HepG2 (cell line): ENCODE measurements around the gene ADAMTS4. TPM values are rescaled to one million over a fixed set of nuclear protein-coding genes. Genes with fewer than 3 reads are reported as not detected.

Experiments used
- ATF7-NPFF ChIP-seq: sonication (generic); formaldehyde crosslinking; IDR thresholded peaks from 2 replicates; pipeline ENCODE4 v1.8.1; 2023; ENCODE audit warnings: mild to moderate bottlenecking, low read depth, missing genetic modification reagents, moderate library complexity
- FOXA1 ChIP-seq, 2 experiments: fragments of 450-650 bp in 1 of 2; sonication (generic) in 1 of 2; formaldehyde crosslinking in 1 of 2; IDR thresholded peaks; 2 replicates each; pipeline versions ENCODE4 v1.4.0 to v1.6.1; 2016 to 2020; ENCODE audit warnings: missing genetic modification reagents in 1 of 2
- GABPB1 ChIP-seq: IDR thresholded peaks from 2 replicates; pipeline ENCODE4 v1.6.1; 2016; ENCODE audit warnings: mild to moderate bottlenecking, missing genetic modification reagents, moderate library complexity, missing compliant biosample characterization
- NFE2 ChIP-seq: sonication (generic); formaldehyde crosslinking; IDR thresholded peaks from 2 replicates; pipeline ENCODE4 v1.4.0; 2020; ENCODE audit warnings: missing genetic modification reagents
- NFE2L1 ChIP-seq: sonication (generic); formaldehyde crosslinking; IDR thresholded peaks from 2 replicates; pipeline ENCODE4 v1.4.0; 2020; ENCODE audit warnings: missing genetic modification reagents, mild to moderate bottlenecking, borderline replicate concordance
- TAF1 ChIP-seq: sonication (generic); formaldehyde crosslinking; IDR thresholded peaks from 2 replicates; pipeline ENCODE4 v1.4.0; 2020; ENCODE audit warnings: missing genetic modification reagents
- TBP ChIP-seq: sonication (generic); formaldehyde crosslinking; IDR thresholded peaks from 2 replicates; pipeline ENCODE4 v1.5.0; 2020; ENCODE audit warnings: missing genetic modification reagents
- U2AF2 ChIP-seq: fragments of 200-400 bp; formaldehyde crosslinking; IDR thresholded peaks from 2 replicates; pipeline ENCODE4 v1.6.1; 2017; ENCODE audit warnings: low read depth, mild to moderate bottlenecking, low read length
- ZFP36L1 ChIP-seq: sonication (generic); formaldehyde crosslinking; IDR thresholded peaks from 2 replicates; pipeline ENCODE4 v1.8.0; 2022; ENCODE audit warnings: mild to moderate bottlenecking, missing genetic modification reagents, moderate library complexity
- ZNF430 ChIP-seq: sonication (generic); formaldehyde crosslinking; IDR thresholded peaks from 2 replicates; pipeline ENCODE4 v1.9.0; 2021; ENCODE audit warnings: mild to moderate bottlenecking, missing genetic modification reagents
- ZNF644 ChIP-seq: IDR thresholded peaks from 2 replicates; pipeline ENCODE4 v1.6.1; 2016; ENCODE audit warnings: low read depth
- polyA plus RNA-seq, 8 experiments: library from polyadenylated mRNA; depleted of rRNA in 3 of 8; stranded (reverse) in 7 of 8; unstranded in 1 of 8; fragments of >200 nt; fragmentation: Illumina TruSeq in 4 of 8; extraction: Trizol in 4 of 8; gene quantifications; 2 replicates each; pipeline versions ENCODE4 v1.2.1 to v1.2.3, GENCODE V29; 2011 to 2016; ENCODE audit warnings: low read depth in 4 of 8, missing spikeins in 1 of 8, mixed read lengths in 1 of 8; ENCODE audit not compliant: insufficient read depth in 1 of 8
- total RNA-seq, 5 experiments: library from RNA; depleted of rRNA; stranded (reverse); fragments of >200 nt; fragmentation: Illumina TruSeq; extraction: Trizol; gene quantifications; 2 replicates each; pipeline ENCODE4 v1.2.3, GENCODE V29; 2016; ENCODE audit warnings: low read depth in 1 of 5
- TF ChIP-seq, protein P1 (sequence below): IDR thresholded peaks from 2 replicates; pipeline ENCODE4 v1.6.1; 2016; ENCODE audit warnings: control low read depth
- TF ChIP-seq, protein P2 (sequence below): sonication (generic); formaldehyde crosslinking; IDR thresholded peaks from 2 replicates; pipeline ENCODE4 v1.8.0; 2022; ENCODE audit warnings: missing genetic modification reagents, mild to moderate bottlenecking, inconsistent platforms, borderline replicate concordance
- TF ChIP-seq, protein P3 (sequence below): sonication (generic); formaldehyde crosslinking; IDR thresholded peaks from 2 replicates; pipeline ENCODE4 v1.8.0; 2022; ENCODE audit warnings: mild to moderate bottlenecking, missing genetic modification reagents; ENCODE audit not compliant: insufficient replicate concordance
- TF ChIP-seq, protein P4 (sequence below): sonication (generic); formaldehyde crosslinking; IDR thresholded peaks from 2 replicates; pipeline ENCODE4 v1.5.0; 2020; ENCODE audit warnings: missing genetic modification reagents
- TF ChIP-seq, protein P5 (sequence below): sonication (generic); formaldehyde crosslinking; conservative IDR thresholded peaks from 2 replicates; pipeline ENCODE4 v1.4.0; 2020; ENCODE audit warnings: mild to moderate bottlenecking, missing genetic modification reagents, moderate library complexity
- TF ChIP-seq, protein P6 (sequence below): sonication (generic); formaldehyde crosslinking; IDR thresholded peaks from 2 replicates; pipeline ENCODE4 v1.5.0; 2020; ENCODE audit warnings: mild to moderate bottlenecking, missing genetic modification reagents, borderline replicate concordance

The ADAMTS4 gene
- total and polyA plus RNA-seq, 2 of the 13 experiments (the other 11 are each of a cell fraction or from before 2014, with no cell fraction given), result 0.51 to 1.7 TPM

DNA sequence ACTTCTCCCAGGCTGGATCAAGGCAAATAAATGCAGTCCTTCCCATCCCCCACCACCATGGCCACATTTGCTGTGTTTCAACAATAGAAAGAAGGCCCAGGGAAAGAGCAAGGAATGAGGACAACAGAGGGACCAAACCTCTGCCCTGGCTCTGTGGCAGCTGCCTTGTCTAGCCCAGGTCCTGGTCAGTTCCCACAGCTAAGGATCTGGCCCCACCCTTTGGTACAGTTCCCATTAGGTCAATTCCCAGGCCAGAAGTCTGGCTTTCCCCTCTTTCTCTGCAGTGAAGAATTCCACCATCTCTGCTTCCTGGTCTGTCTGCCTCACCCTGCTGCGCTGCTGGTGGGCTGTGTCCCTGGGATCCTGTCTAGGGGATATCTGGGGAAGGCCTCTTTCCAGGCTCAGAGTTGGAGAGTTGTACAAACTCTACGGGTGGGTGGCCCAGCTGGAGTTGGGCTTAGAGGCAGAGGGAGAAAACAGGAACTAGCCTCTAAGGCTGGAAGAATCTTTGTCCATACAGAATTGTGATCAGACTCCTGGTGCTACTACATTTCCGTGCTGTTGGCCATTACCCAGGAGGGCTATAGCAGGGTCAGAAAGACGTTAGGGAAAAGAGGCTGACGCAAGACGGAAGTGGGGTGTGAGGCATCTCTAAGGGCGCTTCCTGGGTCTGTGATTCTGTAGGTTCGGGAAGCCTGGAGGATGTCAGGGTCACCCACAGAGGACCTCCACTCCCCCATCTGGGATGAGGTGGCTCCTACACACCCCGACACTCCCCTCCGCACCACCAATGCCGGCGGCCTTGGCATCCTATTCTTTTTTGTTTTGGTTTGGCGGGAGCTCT lies 2.4 kb upstream of the ADAMTS4 start (continued):
- TF ChIP-seq, protein P1, sequence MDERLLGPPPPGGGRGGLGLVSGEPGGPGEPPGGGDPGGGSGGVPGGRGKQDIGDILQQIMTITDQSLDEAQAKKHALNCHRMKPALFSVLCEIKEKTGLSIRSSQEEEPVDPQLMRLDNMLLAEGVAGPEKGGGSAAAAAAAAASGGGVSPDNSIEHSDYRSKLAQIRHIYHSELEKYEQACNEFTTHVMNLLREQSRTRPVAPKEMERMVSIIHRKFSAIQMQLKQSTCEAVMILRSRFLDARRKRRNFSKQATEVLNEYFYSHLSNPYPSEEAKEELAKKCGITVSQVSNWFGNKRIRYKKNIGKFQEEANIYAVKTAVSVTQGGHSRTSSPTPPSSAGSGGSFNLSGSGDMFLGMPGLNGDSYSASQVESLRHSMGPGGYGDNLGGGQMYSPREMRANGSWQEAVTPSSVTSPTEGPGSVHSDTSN (CRISPR knock-in tag), result no peak
- no peak for TF ChIP-seq ATF7-NPFF (CRISPR knock-in tag)
- no peak; the same call in 1 of the 2 replicates for TF ChIP-seq TAF1 (CRISPR knock-in tag)
- TF ChIP-seq NFE2L1 (CRISPR knock-in tag), result no peak
- TF ChIP-seq ZFP36L1 (CRISPR knock-in tag), result no peak
- TF ChIP-seq, protein P2, sequence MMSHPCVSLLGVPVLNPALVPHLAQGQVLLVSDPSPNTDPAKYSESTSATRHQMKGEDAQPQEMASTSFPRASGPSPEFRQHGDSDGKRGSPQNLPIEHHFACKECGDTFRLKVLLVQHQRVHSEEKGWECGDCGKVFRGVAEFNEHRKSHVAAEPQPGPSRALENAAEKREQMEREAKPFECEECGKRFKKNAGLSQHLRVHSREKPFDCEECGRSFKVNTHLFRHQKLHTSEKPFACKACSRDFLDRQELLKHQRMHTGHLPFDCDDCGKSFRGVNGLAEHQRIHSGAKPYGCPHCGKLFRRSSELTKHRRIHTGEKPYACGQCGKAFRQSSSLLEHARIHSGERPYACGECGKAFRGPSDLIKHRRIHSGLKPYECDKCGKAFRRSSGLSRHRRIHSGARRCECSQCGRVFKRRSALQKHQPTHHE (CRISPR knock-in tag), result 0 out of 2 replicates have a peak, but pooled peaks have one; percentile 16
- no peak for TF ChIP-seq GABPB1
- peak; percentile 59; the same call in 1 of the 2 replicates for TF ChIP-seq ZNF430 (CRISPR knock-in tag)
- TF ChIP-seq, protein P3, sequence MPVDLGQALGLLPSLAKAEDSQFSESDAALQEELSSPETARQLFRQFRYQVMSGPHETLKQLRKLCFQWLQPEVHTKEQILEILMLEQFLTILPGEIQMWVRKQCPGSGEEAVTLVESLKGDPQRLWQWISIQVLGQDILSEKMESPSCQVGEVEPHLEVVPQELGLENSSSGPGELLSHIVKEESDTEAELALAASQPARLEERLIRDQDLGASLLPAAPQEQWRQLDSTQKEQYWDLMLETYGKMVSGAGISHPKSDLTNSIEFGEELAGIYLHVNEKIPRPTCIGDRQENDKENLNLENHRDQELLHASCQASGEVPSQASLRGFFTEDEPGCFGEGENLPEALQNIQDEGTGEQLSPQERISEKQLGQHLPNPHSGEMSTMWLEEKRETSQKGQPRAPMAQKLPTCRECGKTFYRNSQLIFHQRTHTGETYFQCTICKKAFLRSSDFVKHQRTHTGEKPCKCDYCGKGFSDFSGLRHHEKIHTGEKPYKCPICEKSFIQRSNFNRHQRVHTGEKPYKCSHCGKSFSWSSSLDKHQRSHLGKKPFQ (CRISPR knock-in tag), result no peak
- TF ChIP-seq, protein P4, sequence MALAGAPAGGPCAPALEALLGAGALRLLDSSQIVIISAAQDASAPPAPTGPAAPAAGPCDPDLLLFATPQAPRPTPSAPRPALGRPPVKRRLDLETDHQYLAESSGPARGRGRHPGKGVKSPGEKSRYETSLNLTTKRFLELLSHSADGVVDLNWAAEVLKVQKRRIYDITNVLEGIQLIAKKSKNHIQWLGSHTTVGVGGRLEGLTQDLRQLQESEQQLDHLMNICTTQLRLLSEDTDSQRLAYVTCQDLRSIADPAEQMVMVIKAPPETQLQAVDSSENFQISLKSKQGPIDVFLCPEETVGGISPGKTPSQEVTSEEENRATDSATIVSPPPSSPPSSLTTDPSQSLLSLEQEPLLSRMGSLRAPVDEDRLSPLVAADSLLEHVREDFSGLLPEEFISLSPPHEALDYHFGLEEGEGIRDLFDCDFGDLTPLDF (CRISPR knock-in tag), result no peak
- TF ChIP-seq ZNF644 (CRISPR knock-in tag), result no peak
- TF ChIP-seq, protein P5, sequence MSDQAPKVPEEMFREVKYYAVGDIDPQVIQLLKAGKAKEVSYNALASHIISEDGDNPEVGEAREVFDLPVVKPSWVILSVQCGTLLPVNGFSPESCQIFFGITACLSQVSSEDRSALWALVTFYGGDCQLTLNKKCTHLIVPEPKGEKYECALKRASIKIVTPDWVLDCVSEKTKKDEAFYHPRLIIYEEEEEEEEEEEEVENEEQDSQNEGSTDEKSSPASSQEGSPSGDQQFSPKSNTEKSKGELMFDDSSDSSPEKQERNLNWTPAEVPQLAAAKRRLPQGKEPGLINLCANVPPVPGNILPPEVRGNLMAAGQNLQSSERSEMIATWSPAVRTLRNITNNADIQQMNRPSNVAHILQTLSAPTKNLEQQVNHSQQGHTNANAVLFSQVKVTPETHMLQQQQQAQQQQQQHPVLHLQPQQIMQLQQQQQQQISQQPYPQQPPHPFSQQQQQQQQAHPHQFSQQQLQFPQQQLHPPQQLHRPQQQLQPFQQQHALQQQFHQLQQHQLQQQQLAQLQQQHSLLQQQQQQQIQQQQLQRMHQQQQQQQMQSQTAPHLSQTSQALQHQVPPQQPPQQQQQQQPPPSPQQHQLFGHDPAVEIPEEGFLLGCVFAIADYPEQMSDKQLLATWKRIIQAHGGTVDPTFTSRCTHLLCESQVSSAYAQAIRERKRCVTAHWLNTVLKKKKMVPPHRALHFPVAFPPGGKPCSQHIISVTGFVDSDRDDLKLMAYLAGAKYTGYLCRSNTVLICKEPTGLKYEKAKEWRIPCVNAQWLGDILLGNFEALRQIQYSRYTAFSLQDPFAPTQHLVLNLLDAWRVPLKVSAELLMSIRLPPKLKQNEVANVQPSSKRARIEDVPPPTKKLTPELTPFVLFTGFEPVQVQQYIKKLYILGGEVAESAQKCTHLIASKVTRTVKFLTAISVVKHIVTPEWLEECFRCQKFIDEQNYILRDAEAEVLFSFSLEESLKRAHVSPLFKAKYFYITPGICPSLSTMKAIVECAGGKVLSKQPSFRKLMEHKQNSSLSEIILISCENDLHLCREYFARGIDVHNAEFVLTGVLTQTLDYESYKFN (CRISPR knock-in tag), result 0 out of 2 replicates have a peak, but pooled peaks have one; percentile 21
- no peak for TF ChIP-seq TBP (CRISPR knock-in tag)
- TF ChIP-seq, protein P6, sequence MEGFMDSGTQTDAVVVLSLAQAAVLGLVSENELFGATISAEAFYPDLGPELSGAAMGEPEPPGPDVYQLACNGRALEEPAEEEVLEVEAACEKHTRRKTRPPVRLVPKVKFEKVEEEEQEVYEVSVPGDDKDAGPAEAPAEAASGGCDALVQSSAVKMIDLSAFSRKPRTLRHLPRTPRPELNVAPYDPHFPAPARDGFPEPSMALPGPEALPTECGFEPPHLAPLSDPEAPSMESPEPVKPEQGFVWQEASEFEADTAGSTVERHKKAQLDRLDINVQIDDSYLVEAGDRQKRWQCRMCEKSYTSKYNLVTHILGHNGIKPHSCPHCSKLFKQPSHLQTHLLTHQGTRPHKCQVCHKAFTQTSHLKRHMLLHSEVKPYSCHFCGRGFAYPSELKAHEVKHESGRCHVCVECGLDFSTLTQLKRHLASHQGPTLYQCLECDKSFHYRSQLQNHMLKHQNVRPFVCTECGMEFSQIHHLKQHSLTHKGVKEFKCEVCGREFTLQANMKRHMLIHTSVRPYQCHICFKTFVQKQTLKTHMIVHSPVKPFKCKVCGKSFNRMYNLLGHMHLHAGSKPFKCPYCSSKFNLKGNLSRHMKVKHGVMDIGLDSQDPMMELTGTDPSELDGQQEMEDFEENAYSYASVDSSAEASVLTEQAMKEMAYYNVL (CRISPR knock-in tag), result no peak
- TF ChIP-seq FOXA1 (IDR thresholded peaks at IDR 0.05), result no peak
- TF ChIP-seq FOXA1 (CRISPR knock-in tag; IDR thresholded peaks at IDR 0.05), result no peak
- no peak for TF ChIP-seq NFE2 (CRISPR knock-in tag)
- TF ChIP-seq U2AF2, result no peak
